Thyroid gland (tissue), 4 donors: Measurements from ENCODE around the gene IL11.

Experiments
- CTCF ChIP-seq, 6 experiments: fragments of 200-600 bp in 3 of 6; fragments of 450-650 bp in 3 of 6; sonication (generic) in 3 of 6; IDR thresholded peaks; one replicate each; pipeline ENCODE4 v1.5.1; 2016 to 2019; ENCODE audit warnings: antibody characterized with exemption in 6 of 6, mild to moderate bottlenecking in 2 of 6, inconsistent platforms in 1 of 6, moderate library complexity in 1 of 6
- POLR2A ChIP-seq, 2 donors: fragments of 450-650 bp; IDR thresholded peaks; one replicate each; pipeline ENCODE4 v1.6.1; 2017; ENCODE audit warnings: antibody characterized with exemption in 2 of 2, mild to moderate bottlenecking in 2 of 2, moderate library complexity in 1 of 2

- TF ChIP-seq CTCF (IDR thresholded peaks at IDR 0.05) (peak in 1 of 6 experiments; percentile 0), POLR2A (IDR thresholded peaks at IDR 0.05) (no peak)
These were observed 36.7 kb upstream of the IL11 start for GRCh38 chr19:55406826-55407549.
